EL (cell line): ENCODE data around the gene TLK1.
A peak's percentile ranks its signal among the peaks of the same experiment; 100 is the strongest.
"Not testable (repeated sequence)": the region's sequence is repeated elsewhere in the genome, so short reads cannot be mapped to it uniquely, and the experiment has no call there.

Source experiments
- DNase-seq: peaks from one replicate; pipeline ENCODE4 v3.0.0-alpha.2; 2016

TLK1 gene

GRCh38 chr2:171167352-171167997, 6.8 kb upstream of the TLK1 start:
- no peak for DNase-seq

DNA sequence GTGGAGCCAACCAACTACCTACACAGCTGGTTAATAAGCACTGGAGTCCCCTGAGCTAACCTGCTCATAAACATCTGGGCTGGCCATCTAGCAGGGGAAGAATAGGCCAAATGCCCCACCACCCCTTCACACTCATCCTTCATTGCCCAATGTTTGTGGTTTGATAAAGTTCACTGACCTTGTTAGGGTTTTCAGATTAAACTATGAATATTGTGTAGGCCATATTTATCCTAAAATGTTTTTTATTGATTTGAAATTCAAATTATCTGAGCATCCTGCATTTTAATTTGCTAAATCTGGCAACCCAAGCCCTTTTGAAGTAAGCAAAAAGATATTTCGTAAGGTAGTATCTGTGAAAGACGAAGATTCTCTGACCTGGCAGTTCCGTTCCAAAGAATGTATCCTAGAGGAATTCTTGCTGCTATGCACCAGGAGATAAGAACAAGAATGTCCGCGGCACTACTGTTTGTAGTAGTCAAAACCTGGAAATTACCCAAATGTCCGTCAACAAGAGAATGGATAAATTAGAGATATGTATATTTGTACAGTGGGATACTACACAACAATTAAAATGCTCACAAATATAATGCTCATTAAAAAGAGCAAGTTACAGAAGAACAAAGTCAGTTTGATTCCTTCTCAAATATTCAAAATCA, 5.8 kb upstream of the TLK1 start:
- no peak for DNase-seq

DNA sequence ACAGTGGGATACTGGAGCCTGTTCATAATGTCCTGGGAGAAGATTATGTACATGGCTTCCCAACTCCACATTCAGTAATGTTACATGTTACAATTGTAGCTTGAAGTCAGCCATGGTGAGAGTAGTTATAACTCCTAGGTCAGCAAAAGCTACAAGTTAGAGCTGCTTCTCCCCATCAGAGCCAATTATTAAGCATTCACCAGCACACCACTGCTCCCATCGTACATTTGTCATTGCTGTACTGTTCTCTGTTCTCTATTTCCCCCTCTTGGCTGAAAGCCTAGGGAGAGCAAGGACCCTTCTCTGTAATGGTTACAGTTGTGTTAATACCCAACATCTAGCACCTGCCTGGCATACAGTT, 5.3 kb upstream of the TLK1 start:
- no peak for DNase-seq

GRCh38 chr2:171163261-171163660, 2.6 kb upstream of the TLK1 start:
- no peak for DNase-seq

DNA sequence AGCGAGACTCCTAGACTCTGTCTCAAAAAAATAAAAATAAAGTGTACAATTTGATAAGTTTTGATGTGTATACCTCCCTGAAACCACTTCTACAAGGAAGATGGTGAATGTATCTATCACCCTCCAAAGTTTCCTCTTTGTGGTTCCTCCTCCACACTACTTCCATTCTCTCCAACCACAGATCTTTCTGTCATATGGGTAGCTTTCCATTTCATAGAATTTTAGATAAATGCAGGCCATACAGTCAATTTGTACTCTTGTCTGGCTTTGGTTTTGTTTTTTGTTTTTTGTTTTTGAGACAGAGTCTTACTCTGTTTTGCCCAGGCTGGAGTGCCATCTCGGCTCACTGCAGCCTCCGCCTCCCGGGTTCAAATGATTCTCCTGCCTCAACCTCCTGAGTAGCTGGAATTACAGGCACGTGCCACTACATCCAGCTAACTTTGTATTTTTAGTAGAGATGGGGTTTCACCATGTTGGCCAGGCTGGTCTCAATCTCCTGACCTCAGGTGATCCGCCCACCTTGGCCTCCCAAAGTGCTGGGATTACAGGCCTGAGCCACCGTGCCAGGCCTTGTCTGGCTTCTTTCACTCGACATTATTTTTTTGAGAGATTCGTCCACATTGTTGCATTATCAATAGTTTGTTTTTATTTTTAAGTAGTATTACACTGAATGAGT, 2.0 kb upstream of the TLK1 start:
- DNase-seq = not testable (repeated sequence)

DNA sequence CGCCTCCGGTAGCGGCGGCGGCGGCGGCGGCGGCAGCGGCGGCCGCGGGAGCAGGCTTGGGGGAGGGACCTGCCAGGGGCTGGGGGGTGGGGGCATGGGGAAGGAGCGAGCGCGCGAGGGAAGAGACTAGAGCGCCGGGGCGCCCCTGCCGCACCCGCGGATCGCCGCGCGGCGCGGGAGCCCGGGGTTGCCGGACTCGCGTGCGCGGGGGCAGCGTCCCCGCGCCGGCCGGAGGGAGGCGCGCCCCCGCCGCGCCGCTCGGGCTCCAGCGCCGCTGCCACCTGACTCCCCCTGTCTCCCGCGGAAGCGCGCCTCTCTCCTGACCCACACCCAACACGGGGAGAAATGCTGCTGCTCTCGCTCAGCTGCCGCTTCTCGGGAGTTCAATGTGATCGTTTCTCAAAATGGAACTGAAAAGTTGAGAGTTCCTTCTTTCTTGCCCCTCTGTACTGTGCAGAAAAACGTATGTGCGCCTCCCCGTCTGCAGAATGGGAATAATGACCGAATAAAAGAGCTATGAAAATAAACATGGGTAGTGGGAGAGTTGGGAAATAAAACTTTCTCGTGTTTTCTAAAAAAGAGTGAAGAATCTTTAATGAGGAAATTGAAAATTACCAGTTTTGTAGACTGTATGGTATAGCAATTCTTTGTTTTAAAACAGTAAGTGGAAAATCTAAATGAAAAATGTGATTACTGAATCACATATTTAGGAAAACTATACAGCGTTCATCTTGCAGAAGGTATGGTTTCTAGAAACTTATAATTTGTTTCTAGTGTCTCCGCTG, 455 bp upstream of the TLK1 start:
- DNase-seq = peak; percentile 76

DNA sequence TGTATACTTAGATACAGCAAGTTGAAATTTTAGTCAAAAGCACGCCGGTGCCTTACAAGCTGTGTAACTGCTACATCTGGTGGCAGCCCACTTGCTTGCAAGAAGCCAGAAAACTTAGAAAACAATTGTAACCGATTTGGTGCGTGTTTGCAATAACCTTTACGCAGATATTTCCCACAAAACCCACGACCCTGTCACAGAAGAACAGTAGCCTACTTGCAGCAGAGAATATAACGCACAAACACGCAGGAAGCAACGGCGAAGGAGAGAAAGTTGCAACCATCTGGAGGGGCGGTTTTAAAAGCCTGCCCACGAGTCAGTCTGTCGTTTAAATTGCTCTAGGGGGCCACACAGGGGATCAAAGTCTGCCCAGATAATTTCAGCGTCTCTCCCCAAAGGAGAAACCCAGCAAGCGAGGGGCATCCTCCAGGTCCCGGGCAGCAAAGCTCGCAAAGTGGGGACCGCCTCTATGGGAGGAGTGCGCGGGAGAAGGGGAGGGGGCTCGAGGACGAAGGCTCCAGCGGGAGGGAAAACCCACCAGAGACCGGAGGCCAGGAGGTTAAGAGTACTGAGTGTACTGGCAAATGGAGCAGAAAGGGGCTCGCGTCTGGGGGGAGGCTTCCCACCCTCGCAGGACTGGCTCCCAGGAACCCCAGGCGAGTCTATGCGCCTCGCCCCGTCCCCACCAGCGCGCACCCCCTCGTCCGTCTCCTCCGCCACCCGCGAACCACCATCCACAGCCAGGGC, 1.1 kb downstream of the TLK1 start:
- DNase-seq = peak; percentile 51

- DNase-seq = peak; percentile 43
These were observed 1.8 kb downstream of the TLK1 start for GRCh38 chr2:171158790-171159371.

GRCh38 chr2:171158036-171158789, 2.5 kb downstream of the TLK1 start:
- DNase-seq = no peak

DNA sequence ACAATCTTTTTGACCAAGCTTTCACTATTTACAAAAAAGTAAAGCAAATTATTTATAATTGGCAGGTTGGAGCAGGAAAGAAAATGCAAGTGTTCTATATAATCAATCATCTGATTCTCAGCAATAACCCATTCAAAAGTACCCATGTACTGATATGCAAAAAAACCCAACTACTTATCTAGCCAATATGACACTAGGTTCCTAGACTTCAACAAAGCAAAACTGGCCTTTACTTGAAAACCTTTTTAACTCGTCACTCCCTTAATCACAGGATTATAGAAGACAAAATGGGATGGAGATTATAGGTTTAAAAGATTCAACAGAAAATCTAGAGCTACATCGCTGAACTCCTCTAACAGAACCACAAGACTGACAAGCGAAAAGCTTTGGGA, 3.6 kb downstream of the TLK1 start:
- no peak for DNase-seq

DNA sequence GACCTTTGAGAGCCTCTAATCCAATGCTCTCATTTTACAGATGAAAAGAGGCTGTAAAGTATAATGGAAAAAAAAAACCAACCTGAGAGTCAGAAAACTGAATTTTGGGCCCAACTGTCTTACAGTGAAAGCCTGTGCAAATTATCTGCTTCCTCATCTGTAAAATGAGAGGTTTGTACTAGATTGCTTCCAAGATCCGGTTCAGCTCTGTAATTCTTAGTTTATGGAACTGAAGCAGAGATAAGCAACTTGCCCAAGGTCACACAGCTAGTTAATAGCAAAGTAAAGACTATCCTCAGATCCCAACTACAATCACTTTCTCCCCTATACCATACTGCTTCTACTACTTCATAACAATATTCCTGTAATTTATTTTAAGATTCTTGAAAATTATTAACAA, 6.3 kb downstream of the TLK1 start:
- DNase-seq = no peak

DNA sequence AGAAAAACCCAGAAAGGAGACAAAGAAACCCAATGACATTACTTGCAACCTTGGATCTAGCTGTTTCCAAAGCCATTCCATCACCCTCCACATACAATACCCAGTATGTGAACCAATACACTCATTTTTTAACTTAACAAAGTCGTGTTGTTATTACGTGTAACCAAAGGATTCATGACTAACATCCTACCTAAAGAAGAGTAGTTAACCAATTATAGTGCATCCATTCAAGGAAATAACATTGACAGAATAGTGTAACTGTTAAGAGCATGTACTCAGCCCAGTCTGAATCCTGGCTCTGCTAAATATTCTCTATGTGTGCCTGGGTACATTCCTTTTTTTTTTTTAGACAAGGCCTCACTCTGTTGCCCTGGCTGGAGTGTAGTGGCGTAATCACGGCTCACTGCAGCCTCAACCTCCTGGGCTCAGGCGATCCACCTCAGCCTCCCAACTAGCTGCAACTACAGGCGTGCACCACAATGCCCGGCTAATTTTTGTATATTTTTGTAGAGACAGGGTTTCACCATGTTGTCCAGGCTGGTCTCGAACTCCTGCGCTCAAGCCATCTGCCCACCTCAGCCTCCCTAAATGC, 9.9 kb downstream of the TLK1 start:
- DNase-seq = no peak

GRCh38 chr2:171149986-171150693, 10.6 kb downstream of the TLK1 start:
- no peak for DNase-seq

- no peak for DNase-seq
These were observed 11.3 kb downstream of the TLK1 start for GRCh38 chr2:171149171-171149938.

DNA sequence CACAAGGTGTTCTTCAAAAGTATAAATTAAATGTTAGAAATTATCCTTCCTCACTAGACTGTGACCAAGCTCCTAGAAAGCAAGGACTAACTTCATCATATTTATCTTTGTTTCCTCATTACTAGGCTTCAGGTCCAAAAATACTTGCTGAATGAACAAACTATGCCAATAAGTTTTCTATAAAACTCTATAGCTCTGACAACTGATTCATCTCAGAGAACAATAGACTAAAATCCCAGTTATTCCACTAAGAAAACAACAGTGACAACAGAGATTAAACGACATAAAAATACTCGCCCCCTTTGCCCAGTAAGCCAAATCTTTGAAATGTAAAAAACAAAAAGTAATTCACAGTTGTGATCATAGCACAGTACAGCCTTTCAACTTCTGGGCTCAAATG, 13.6 kb downstream of the TLK1 start:
- no peak for DNase-seq

DNA sequence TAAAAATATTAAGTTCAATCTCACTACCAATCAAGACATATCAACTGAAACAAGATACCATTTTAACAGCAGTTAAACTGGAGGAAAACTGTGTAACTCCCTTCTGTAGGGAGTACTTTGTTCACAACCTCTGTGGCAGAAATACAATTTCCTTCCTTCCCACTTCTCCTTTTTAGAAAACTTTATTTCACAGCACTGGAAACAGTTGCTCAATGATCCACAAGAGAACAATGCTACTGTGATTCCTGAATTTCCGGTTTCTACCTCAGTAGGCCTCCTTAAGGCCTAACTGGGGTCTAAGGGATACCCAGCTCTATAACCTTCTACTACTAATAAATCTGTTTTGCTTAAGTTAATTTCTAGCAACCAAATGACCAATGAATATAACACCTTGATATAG, 14.1 kb downstream of the TLK1 start:
- DNase-seq = no peak

DNA sequence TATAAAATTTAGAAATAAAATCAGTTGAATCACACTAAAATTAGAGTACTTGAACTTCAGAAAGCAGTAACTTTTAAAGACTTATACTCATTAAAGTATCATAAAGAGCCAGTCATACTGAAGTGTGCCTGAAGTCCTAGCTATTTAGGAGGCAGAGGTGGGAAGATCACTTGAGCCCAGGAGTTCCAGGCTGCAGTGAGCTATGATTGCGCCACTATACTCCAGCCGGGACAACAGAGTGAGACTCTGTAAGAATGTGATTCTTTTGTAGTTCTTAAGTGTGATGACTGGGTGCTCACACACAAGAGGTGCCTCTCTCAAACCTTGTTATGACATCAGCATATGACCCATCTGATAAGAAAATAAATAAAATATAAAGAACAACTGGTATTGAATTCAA, 14.6 kb downstream of the TLK1 start:
- no peak for DNase-seq

- no peak for DNase-seq
These were observed 17.0 kb downstream of the TLK1 start for GRCh38 chr2:171143670-171144062.

DNA sequence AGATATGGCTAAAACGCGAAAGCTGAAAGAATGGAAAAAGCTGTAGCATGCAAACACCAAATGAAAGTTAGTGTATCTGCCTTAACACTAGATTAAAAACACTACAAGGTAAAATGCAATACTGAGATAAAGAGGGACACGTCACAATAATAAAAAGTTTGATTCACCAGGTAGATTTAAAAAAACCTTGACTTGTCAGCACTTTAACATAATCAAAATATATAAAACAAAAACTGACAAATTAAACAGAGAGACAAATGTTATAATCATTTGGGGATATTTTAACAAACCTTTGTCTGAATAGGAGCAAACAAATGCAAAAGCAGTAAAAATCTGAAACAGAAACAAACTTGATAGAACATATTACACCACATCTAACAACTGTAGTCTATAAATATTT, 18.3 kb downstream of the TLK1 start:
- no peak for DNase-seq

GRCh38 chr2:171141320-171141719, 19.4 kb downstream of the TLK1 start:
- DNase-seq = peak; percentile 16
